Measurements from ENCODE around the gene ZNF398. TPM values are rescaled to one million over a fixed set of nuclear protein-coding genes. Genes with fewer than 3 reads are reported as not detected.
"Not testable (repeated sequence)": the region's sequence is repeated elsewhere in the genome, so short reads cannot be mapped to it uniquely, and the experiment has no call there.

The ZNF398 gene
- total RNA-seq, 4 donors from 2014 or later: 16.8 to 24.4 (median 20.8) TPM

DNA sequence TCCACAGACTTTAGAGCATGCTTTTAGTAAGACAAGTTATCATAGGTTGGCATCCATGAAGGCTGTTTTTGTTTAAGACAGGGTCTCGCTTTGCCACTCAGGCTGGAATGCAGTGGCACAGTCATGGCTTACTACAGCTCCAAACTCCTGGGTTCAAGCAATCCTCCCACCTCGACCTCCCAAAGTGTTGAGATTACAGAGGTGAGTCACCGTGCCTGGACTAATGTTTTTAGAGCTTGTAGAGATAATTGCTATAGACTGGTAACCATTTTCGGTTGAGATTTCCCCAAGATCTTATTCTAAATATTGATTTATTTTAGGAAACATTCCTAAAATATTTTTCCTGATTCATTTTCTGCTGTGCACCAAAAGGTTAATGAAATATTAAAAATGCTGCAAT, 5.4 kb upstream of the ZNF398 start:
- 89 to 100% methylated on average over 1 to 4 of the region's 4 CpGs for whole genome bisulfite sequencing, 2 donors (ENCODE audit: low coverage in 1 of 2)
- Histone ChIP-seq H3K4me3 (no peak overlapping the region), H3K4me1 (peaks cover 0 to 8% (median 0%) of the 10 kb centered on the region in 3 donors), H3K27me3 (no peaks in the 10 kb centered on the region), H3K27ac (no peak overlapping the region), H3K9me3 (no peaks in the 10 kb centered on the region), H3K36me3 (no peaks in the 10 kb centered on the region)
- no peak for ATAC-seq
- no peak for TF ChIP-seq CTCF (IDR thresholded peaks at IDR 0.05)
- TF ChIP-seq POLR2AphosphoS5 (IDR thresholded peaks at IDR 0.05): no peak
- TF ChIP-seq POLR2A (IDR thresholded peaks at IDR 0.05): no peak
- no peak for TF ChIP-seq EP300 (IDR thresholded peaks at IDR 0.05)

DNA sequence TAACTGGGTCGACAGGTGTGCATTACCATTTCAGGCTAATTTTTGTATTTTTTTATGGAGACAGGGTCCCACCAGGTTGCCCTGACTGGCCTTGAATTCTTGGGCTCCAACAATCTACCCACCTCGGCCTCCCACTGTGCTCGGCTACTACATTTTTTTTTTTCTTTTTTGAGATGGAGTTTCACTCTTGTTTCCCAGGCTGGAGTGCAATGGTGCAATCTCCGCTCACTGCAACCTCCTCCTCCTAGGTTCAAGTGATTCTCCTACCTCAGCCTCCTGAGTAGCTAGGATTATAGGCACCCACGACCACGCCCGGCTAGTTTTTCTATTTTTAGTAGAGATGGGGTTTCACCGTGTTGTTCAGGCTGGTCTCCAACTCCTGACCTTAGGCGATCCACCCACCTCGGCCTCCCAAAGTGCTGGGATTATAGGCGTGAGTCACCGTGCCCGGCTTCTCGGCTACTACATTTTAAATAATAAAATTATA, 2.8 kb upstream of the ZNF398 start:
- peaks cover 0 to 23% (median 3%) of the 10 kb centered on the region in 3 donors for H3K4me1 ChIP-seq
- ATAC-seq, H3K36me3 ChIP-seq, H3K4me3 ChIP-seq, H3K9me3 ChIP-seq, H3K27me3 ChIP-seq, H3K27ac ChIP-seq: not testable (repeated sequence)
- 75 to 81% methylated on average over 5 to 14 of the region's 14 CpGs for WGBS, 2 donors (ENCODE audit: low coverage in 1 of 2)

- 84 to 87% methylated on average over 7 to 8 of the region's 8 CpGs for WGBS, 2 donors (ENCODE audit: low coverage in 1 of 2)
- Histone ChIP-seq H3K36me3 (no peaks in the 10 kb centered on the region), H3K27ac (no peak overlapping the region)
Measured at GRCh38 chr7:149145031-149145845, 2.0 kb upstream of the ZNF398 start.

GRCh38 chr7:149147752-149148653, 750 bp downstream of the ZNF398 start:
- peak; percentile 69 for ATAC-seq
- Histone ChIP-seq H3K4me1 (peaks cover 0 to 39% (median 3%) of the 10 kb centered on the region in 3 donors), H3K4me3 (peak overlapping the region; percentile 93 to 94), H3K9me3 (no peaks in the 10 kb centered on the region), H3K27ac (peak overlapping the region; percentile 87 to 95 (median 93)), H3K27me3 (no peaks in the 10 kb centered on the region), H3K36me3 (no peaks in the 10 kb centered on the region)
- TF ChIP-seq EP300 (IDR thresholded peaks at IDR 0.05): no peak
- TF ChIP-seq POLR2AphosphoS5 (IDR thresholded peaks at IDR 0.05): peak; percentile 13
- no peak for TF ChIP-seq CTCF (IDR thresholded peaks at IDR 0.05)
- TF ChIP-seq POLR2A (IDR thresholded peaks at IDR 0.05): no peak
- 0% methylated on average over 1 to 9 of the region's 86 CpGs for WGBS, 2 donors (ENCODE audit: low coverage in 1 of 2)

More at GRCh38 chr7:149145031-149145845, 2.0 kb upstream of the ZNF398 start:
- Histone ChIP-seq H3K4me3 (no peak overlapping the region), H3K4me1 (peaks cover 0 to 31% (median 3%) of the 10 kb centered on the region in 3 donors), H3K9me3 (no peaks in the 10 kb centered on the region), H3K27me3 (no peaks in the 10 kb centered on the region)
- no peak for TF ChIP-seq POLR2AphosphoS5 (IDR thresholded peaks at IDR 0.05)
- no peak for TF ChIP-seq CTCF (IDR thresholded peaks at IDR 0.05)
- TF ChIP-seq POLR2A (IDR thresholded peaks at IDR 0.05): no peak
- no peak for ATAC-seq

DNA sequence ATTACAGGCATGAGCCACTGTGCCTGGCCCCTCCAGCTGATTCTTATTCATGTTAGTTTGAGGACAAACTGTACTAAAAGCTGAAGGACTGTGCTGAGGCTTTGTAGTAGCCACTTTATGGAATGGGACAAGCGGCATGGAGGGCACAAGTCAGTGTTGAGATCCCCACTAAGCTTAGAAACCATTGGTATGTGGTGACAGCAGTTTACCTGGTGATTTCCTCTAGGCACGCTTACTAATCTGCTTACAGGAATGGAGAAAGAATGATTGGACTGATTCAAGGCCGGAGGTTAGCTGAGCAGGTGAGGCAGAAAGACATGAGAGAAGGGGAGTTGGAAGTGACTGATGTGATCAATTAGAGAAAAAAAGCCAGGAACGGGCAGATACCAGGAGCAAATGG, 3.7 kb downstream of the ZNF398 start:
- peaks cover 0 to 22% of the 10 kb centered on the region in 2 donors for H3K36me3 ChIP-seq
- H3K27ac ChIP-seq: no peak overlapping the region
- 48 to 97% methylated on average over 3 to 4 of the region's 4 CpGs for WGBS, 2 donors (ENCODE audit: low coverage in 1 of 2)
- TF ChIP-seq POLR2AphosphoS5 (IDR thresholded peaks at IDR 0.05): no peak
- TF ChIP-seq EP300 (IDR thresholded peaks at IDR 0.05): no peak
- TF ChIP-seq CTCF (IDR thresholded peaks at IDR 0.05): no peak
- no peak for TF ChIP-seq POLR2A (IDR thresholded peaks at IDR 0.05)
- no peaks in the 10 kb centered on the region for H3K27me3 ChIP-seq
- no peak overlapping the region for H3K4me3 ChIP-seq
- no peak for ATAC-seq
- no peaks in the 10 kb centered on the region for H3K9me3 ChIP-seq
- H3K4me1 ChIP-seq: peaks cover 0 to 51% (median 3%) of the 10 kb centered on the region in 3 donors

Data from gastroesophageal sphincter (tissue), 4 donors.